Vagina (tissue), 2 donors: ENCODE results near the gene RANBP2.

Source experiments
- CTCF ChIP-seq, 3 experiments: fragments of 450-650 bp in 2 of 3; fragments of 200-600 bp in 1 of 3; sonication (generic) in 1 of 3; IDR thresholded peaks; one replicate each; pipeline ENCODE4 v1.5.1; 2017 to 2019; ENCODE audit warnings: antibody characterized with exemption in 3 of 3, mild to moderate bottlenecking in 2 of 3, moderate library complexity in 2 of 3
- POLR2A ChIP-seq, 2 donors: fragments of 450-650 bp; IDR thresholded peaks; one replicate each; pipeline ENCODE4 v1.6.1; 2017; ENCODE audit warnings: antibody characterized with exemption in 2 of 2, mild to moderate bottlenecking in 2 of 2, moderate library complexity in 2 of 2

- TF ChIP-seq POLR2A (IDR thresholded peaks at IDR 0.05) (no peak), CTCF (IDR thresholded peaks at IDR 0.05) (no peak)
Observed at GRCh38 chr2:108835040-108835439, 115.8 kb downstream of the RANBP2 start.
